ENCODE results near the gene RAPGEF6.

RAPGEF6 gene

DNA sequence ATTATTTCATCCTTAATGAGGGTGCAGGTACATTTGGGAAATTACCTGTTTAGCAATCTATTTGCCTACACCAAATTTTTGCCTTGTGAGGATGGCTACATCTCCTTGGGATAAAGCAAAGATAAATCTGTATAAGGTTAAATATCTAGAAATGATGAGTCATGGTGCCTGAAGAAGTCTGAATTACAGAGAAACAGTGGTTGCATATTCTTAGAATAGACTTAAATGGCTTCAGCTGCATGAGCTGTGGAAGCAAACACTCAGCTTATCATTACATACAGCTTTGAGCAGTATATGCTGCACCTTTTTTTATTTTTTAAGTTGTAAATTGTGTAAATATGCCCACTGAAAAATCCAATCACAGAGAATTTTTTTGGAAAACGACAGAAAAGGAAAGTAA, 153.5 kb downstream of the RAPGEF6 start:
- TF ChIP-seq, protein P1, sequence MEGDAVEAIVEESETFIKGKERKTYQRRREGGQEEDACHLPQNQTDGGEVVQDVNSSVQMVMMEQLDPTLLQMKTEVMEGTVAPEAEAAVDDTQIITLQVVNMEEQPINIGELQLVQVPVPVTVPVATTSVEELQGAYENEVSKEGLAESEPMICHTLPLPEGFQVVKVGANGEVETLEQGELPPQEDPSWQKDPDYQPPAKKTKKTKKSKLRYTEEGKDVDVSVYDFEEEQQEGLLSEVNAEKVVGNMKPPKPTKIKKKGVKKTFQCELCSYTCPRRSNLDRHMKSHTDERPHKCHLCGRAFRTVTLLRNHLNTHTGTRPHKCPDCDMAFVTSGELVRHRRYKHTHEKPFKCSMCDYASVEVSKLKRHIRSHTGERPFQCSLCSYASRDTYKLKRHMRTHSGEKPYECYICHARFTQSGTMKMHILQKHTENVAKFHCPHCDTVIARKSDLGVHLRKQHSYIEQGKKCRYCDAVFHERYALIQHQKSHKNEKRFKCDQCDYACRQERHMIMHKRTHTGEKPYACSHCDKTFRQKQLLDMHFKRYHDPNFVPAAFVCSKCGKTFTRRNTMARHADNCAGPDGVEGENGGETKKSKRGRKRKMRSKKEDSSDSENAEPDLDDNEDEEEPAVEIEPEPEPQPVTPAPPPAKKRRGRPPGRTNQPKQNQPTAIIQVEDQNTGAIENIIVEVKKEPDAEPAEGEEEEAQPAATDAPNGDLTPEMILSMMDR (IDR thresholded peaks at IDR 0.05; ENCODE audit: control insufficient read depth, extremely low read depth, insufficient read depth): no peak
- H3K4me3 ChIP-seq (ENCODE audit: low read depth, low read length): no peak overlapping the region
- DNase-seq (ENCODE audit: low read depth): no peak

DNA sequence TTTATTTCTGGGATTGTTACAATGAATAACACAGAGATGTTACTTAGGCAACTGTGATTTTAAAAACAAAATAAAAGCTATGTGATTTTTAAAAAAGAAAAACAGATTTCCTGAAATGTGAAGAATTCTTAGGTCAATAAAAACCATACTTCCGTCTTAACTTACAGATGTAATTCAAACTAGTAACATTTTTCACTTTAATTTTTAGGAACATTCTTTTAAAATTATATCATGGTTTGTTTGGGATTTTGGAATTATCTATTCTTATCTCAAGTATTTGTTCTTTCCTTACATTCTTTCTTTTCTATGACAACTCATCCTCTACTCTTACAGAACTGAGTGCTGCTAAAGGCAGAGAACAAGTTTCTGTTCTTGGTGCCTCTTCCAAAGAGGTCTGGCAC, 159.5 kb downstream of the RAPGEF6 start:
- no peak overlapping the region for H3K4me3 ChIP-seq (ENCODE audit: low read depth, low read length)
- TF ChIP-seq, protein P1 (IDR thresholded peaks at IDR 0.05; ENCODE audit: control insufficient read depth, extremely low read depth, insufficient read depth): no peak
- no peak for DNase-seq (ENCODE audit: low read depth)

DNA sequence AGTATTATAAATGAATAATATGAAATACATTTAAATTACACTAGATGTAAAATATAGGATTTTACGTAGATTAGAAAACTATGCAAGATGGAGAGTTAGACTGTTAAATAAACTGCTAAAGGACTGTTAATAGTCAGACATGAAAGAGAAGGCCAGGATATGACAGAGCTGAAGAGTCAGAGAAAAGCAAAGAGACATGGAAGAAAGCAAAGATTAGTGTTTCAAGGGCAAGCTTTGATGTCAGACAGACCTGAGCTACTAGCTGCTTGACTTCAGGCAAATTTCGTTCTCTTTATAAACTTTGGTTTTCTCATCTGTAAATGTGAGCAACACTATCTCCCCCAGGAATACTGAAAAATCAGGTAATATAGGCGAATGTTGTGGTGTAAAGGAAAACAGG, 161.3 kb downstream of the RAPGEF6 start:
- TF ChIP-seq, protein P1 (IDR thresholded peaks at IDR 0.05; ENCODE audit: control insufficient read depth, extremely low read depth, insufficient read depth): no peak
- H3K4me3 ChIP-seq (ENCODE audit: low read depth, low read length): no peak overlapping the region
- no peak for DNase-seq (ENCODE audit: low read depth)

DNA sequence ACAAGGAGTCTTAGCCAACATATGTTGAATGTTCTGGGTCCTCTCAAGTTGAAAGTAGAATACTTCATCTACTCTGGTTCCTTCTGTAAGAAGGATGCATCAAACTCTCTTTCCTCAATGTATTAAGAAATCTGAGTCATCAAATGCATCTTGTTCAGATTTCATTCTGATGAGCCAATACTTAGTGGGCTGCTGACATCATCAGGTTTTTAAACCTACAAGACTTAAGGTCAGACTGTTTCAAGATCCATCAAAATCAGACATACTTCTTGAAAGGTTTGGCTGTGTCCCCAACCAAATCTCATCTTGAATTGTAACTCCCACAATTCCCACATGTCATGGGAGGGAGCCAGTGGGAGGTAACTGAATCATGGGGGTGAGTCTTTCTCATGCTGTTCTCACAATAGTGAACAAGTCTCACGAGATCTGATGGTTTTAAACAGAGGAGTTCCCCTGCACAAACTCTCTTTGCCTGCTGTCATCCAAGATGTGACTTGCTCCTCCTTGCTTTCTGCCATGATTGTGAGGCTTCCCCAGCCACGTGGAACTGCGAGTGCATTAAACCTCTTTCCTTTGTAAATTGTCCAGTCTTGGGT, 168.8 kb downstream of the RAPGEF6 start:
- DNase-seq (ENCODE audit: low read depth): no peak
- no peak overlapping the region for H3K4me3 ChIP-seq (ENCODE audit: low read depth, low read length)
- TF ChIP-seq, protein P1 (IDR thresholded peaks at IDR 0.05; ENCODE audit: control insufficient read depth, extremely low read depth, insufficient read depth): no peak

DNA sequence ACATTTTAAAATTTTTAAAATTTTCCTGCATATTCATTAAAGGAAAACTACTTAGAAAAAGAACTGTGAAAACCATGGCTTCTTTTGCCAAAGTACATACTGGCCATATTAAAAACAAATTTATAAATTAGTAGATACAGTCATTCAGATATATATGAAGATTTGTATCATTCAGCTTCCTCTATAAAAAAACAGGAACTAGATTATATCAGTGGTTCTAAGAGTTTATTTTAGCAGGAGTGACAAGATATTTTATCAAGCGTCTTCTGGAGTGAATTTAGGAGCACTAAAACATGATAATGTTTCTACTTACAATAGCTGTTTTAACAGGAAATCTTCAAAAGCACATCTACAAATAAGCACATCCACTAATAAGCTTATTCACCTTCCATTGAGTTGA, 171.4 kb downstream of the RAPGEF6 start:
- TF ChIP-seq, protein P1 (IDR thresholded peaks at IDR 0.05; ENCODE audit: control insufficient read depth, extremely low read depth, insufficient read depth): no peak
- DNase-seq (ENCODE audit: low read depth): peak; percentile 26
- H3K4me3 ChIP-seq (ENCODE audit: low read depth, low read length): no peak overlapping the region

DNA sequence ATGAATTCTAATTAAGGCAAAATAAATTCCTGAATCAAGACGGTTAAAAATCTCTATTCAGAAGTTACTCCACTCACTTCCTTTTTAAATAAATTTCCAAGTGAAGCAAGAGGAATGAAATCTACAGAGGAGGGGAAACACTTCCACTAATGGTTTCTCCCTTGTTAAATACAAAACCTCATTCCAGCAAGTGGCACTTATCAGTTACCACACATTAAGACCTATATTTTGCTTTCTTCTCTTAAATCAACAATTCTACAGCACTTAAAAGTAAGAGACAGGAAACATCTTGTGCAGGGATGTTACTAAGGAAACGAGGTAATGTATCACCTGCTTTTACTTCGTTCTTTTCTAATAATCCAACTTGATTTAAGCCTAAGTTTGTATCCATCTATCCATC, 172.6 kb downstream of the RAPGEF6 start:
- no peak for DNase-seq (ENCODE audit: low read depth)
- TF ChIP-seq, protein P1 (IDR thresholded peaks at IDR 0.05; ENCODE audit: control insufficient read depth, extremely low read depth, insufficient read depth): no peak
- no peak overlapping the region for H3K4me3 ChIP-seq (ENCODE audit: low read depth, low read length)

DNA sequence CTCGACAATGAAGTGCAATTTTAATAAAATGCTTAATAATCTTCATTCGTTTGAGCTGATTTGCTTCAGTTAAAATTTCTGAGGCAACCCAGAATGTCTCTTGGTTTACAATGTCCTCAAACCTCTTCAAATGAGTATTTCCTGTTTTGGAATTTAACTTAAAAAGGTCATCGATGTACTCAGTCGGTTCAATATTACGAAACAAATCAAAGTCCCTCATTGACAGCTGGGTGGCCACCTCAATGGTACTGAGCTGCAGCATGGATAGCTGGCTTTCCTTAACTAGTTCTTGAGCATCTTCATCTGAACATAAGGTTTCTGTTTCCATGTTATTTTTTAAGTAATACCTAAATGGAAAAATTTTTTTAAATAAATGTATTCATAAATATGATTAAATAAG, 173.3 kb downstream of the RAPGEF6 start:
- no peak for DNase-seq (ENCODE audit: low read depth)
- TF ChIP-seq, protein P1 (IDR thresholded peaks at IDR 0.05; ENCODE audit: control insufficient read depth, extremely low read depth, insufficient read depth): no peak
- H3K4me3 ChIP-seq (ENCODE audit: low read depth, low read length): no peak overlapping the region

Data from LNCaP clone FGC (cell line).